Thyroid gland (tissue), 4 donors: Measurements from ENCODE around the gene TMEM9B.
"Not testable (repeated sequence)": the region's sequence is repeated elsewhere in the genome, so short reads cannot be mapped to it uniquely, and the experiment has no call there.

Experiments used
- CTCF ChIP-seq, 6 experiments: fragments of 200-600 bp in 3 of 6; fragments of 450-650 bp in 3 of 6; sonication (generic) in 3 of 6; IDR thresholded peaks; one replicate each; pipeline ENCODE4 v1.5.1; 2016 to 2019; ENCODE audit warnings: antibody characterized with exemption in 6 of 6, mild to moderate bottlenecking in 2 of 6, inconsistent platforms in 1 of 6, moderate library complexity in 1 of 6
- POLR2A ChIP-seq, 2 donors: fragments of 450-650 bp; IDR thresholded peaks; one replicate each; pipeline ENCODE4 v1.6.1; 2017; ENCODE audit warnings: antibody characterized with exemption in 2 of 2, mild to moderate bottlenecking in 2 of 2, moderate library complexity in 1 of 2

GRCh38 chr11:8935789-8936188 is 28.5 kb downstream of the TMEM9B start:
- TF ChIP-seq CTCF, POLR2A (IDR thresholded peaks at IDR 0.05): not testable (repeated sequence)
